GM12878 (cell line): ENCODE results near the gene C1S. TPM values are rescaled to one million over a fixed set of nuclear protein-coding genes. Genes with fewer than 3 reads are reported as not detected.

Experiments
- ATAC-seq: fragments of 200-7000 bp; cut with Tn5 transposase; 3 replicates; pipeline ENCODE4 v1.9.1; 2020; ENCODE audit warnings: mild to moderate bottlenecking, moderate library complexity
- BruUV-seq: library from RNA; stranded (reverse); fragments of 400-500 nt; replicated peaks from 2 replicates; lab custom pipeline; 2021; lab: Mats Ljungman, UMichigan
- CTCF ChIA-PET: fragments of 300-600 bp; sonication (Branson Sonifier 250); formaldehyde crosslinking; extraction: SDS; loops from one replicate; lab custom pipeline; 2021; ENCODE audit warnings: inconsistent platforms; lab: Yijun Ruan, JAX
- POLR2A ChIA-PET: fragments of 350-600 bp; formaldehyde crosslinking; extraction: SDS; loops from one replicate; lab custom pipeline; 2021; ENCODE audit warnings: inconsistent platforms; lab: Charles Lee
- RAD21 ChIA-PET: fragments of 300-600 bp; sonication (Branson Sonifier 250); formaldehyde crosslinking; loops from one replicate; lab custom pipeline; 2023; ENCODE audit warnings: antibody characterized with exemption; ENCODE audit not compliant: unreplicated experiment; lab: Charles Lee
- SMC1A ChIA-PET: fragments of 300-600 bp; sonication (Branson Sonifier 250); formaldehyde crosslinking; loops from one replicate; lab custom pipeline; 2023; ENCODE audit not compliant: unreplicated experiment, uncharacterized antibody; lab: Charles Lee
- DNase-seq: peaks from one replicate; pipeline ENCODE4 v3.0.0-alpha.2; 2011; ENCODE audit warnings: low read depth, low spot score
- FAIRE-seq: peaks from 3 replicates; lab custom pipeline; 2011; peaks lifted over from hg19 to GRCh38; lab: Jason Lieb, UNC
- H2AFZ ChIP-seq: 2 replicates; pipeline ENCODE4 v1.6.0; 2011; ENCODE audit warnings: low read depth, low read length, control low read depth; ENCODE audit not compliant: control insufficient read depth
- H3K27ac ChIP-seq: 2 replicates; pipeline ENCODE4 v1.5.1; 2011; ENCODE audit warnings: control low read depth; ENCODE audit not compliant: control insufficient read depth, insufficient read depth
- H3K27me3 ChIP-seq, 2 experiments: replicated peaks in 1 of 2; 2 replicates each; pipeline versions ENCODE4 v1.6.0 to v1.6.1; 2011; ENCODE audit warnings: low read length in 1 of 2; ENCODE audit not compliant: control insufficient read depth in 2 of 2, insufficient read depth in 2 of 2
- H3K36me3 ChIP-seq, 2 experiments: 2 replicates each; pipeline ENCODE4 v1.5.1; 2011; ENCODE audit warnings: low read length in 1 of 2; ENCODE audit not compliant: control insufficient read depth in 2 of 2, insufficient read depth in 2 of 2
- H3K4me1 ChIP-seq: 2 replicates; pipeline ENCODE4 v1.6.1; 2011; ENCODE audit warnings: mild to moderate bottlenecking, low read length, moderate library complexity, mixed read lengths; ENCODE audit not compliant: control insufficient read depth, insufficient read depth
- H3K4me2 ChIP-seq: 2 replicates; pipeline ENCODE4 v1.6.0; 2011; ENCODE audit warnings: control low read depth; ENCODE audit not compliant: control insufficient read depth, insufficient read depth
- H3K4me3 ChIP-seq: fragments of 200-600 bp; sonication (generic); 2 replicates; pipeline ENCODE4 v1.5.1; 2016
- H3K79me2 ChIP-seq: 2 replicates; pipeline ENCODE4 v1.6.0; 2011; ENCODE audit warnings: low read length; ENCODE audit not compliant: control insufficient read depth, insufficient read depth
- H3K9ac ChIP-seq: 2 replicates; pipeline ENCODE4 v1.8.0; 2011; ENCODE audit warnings: low read length, control low read depth, mixed read lengths; ENCODE audit not compliant: control insufficient read depth, insufficient read depth
- H3K9me3 ChIP-seq: replicated peaks from 3 replicates; pipeline ENCODE4 v1.5.1; 2011; ENCODE audit warnings: mild to moderate bottlenecking, low read length; ENCODE audit not compliant: control insufficient read depth, insufficient read depth
- H4K20me1 ChIP-seq: 2 replicates; pipeline ENCODE4 v1.6.0; 2011; ENCODE audit not compliant: control insufficient read depth, insufficient read depth
- CHD4 ChIP-seq: fragments of 200-600 bp; sonication (generic); IDR thresholded peaks from 2 replicates; pipeline ENCODE4 v1.6.1; 2016; ENCODE audit warnings: mild to moderate bottlenecking
- EED ChIP-seq: sonication (generic); IDR thresholded peaks from 2 replicates; pipeline ENCODE4 v1.6.1; 2016; ENCODE audit warnings: antibody characterized with exemption, low read depth
- RB1 ChIP-seq: fragments of 450-650 bp; formaldehyde crosslinking; IDR thresholded peaks from 2 replicates; pipeline ENCODE4 v1.6.1; 2017; ENCODE audit warnings: mild to moderate bottlenecking, borderline replicate concordance
- RFX5 ChIP-seq: IDR thresholded peaks from 2 replicates; pipeline ENCODE4 v1.6.1; 2011; ENCODE audit warnings: low read depth, low read length, improper control_type of control experiment
- SMARCA5 ChIP-seq: fragments of 450-650 bp; IDR thresholded peaks from 2 replicates; pipeline ENCODE4 v1.6.1; 2017; ENCODE audit warnings: mild to moderate bottlenecking
- SUPT20H ChIP-seq: IDR thresholded peaks from 2 replicates; pipeline ENCODE4 v1.6.1; 2011; ENCODE audit warnings: low read depth, mild to moderate bottlenecking, low read length, moderate library complexity, borderline replicate concordance; ENCODE audit not compliant: control insufficient read depth
- WRNIP1 ChIP-seq: IDR thresholded peaks from 2 replicates; pipeline ENCODE4 v1.6.1; 2011; ENCODE audit warnings: low read depth, low read length, improper control_type of control experiment, borderline replicate concordance
- ZNF217 ChIP-seq: fragments of 450-650 bp; IDR thresholded peaks from 2 replicates; pipeline ENCODE4 v1.6.1; 2017; ENCODE audit warnings: antibody characterized with exemption, mild to moderate bottlenecking
- WGBS: methylation state at CpG from one replicate; pipeline ENCODE4 v1.1.6; 2016; ENCODE audit warnings: low lambda C conversion rate; ENCODE audit not compliant: insufficient replicate concordance, insufficient coverage; ENCODE audit errors: missing lambda C conversion rate; 5-methylcytosine and 5-hydroxymethylcytosine counted together
- in situ Hi-C: fragments of 300-500 bp; cut with MboI; formaldehyde crosslinking; loops from 9 replicates; pipeline ENCODE4 v1.14.3; 2018; ENCODE audit warnings: mixed read lengths
- intact Hi-C: fragments of 100-400 bp; cut with micrococcal nuclease; formaldehyde crosslinking; loops from one replicate; pipeline ENCODE4 v1.14.2; 2022; ENCODE audit not compliant: unreplicated experiment
- polyA plus RNA-seq, 11 experiments: library from polyadenylated mRNA; depleted of rRNA in 4 of 11; unstranded in 6 of 11; stranded (reverse) in 5 of 11; fragments of >200 nt; fragmentation: Nextera tagmentation in 4 of 11; fragmentation: Illumina TruSeq in 1 of 11; extraction: Ambion mirVana in 4 of 11; extraction: Trizol in 1 of 11; gene quantifications; 1 replicate in 1 of 11; 2 replicates in 10 of 11; pipeline versions ENCODE4 v1.2.1 to v1.2.3, GENCODE V29; 2011 to 2016; ENCODE audit warnings: inconsistent platforms in 2 of 11, missing spikeins in 2 of 11, low read depth in 1 of 11
- total RNA-seq, 4 experiments: library from RNA; depleted of rRNA in 3 of 4; stranded (reverse); fragments of >200 nt in 3 of 4; fragmentation: Illumina TruSeq in 1 of 4; extraction: Trizol in 1 of 4; gene quantifications; 2 replicates each; pipeline versions ENCODE4 v1.2.1 to v1.2.3, GENCODE V29; 2013 to 2021
- TF ChIP-seq, protein P1 (sequence below): fragments of 450-650 bp; IDR thresholded peaks from 2 replicates; pipeline ENCODE4 v1.6.1; 2017; ENCODE audit warnings: low read depth, mild to moderate bottlenecking, moderate library complexity
- TF ChIP-seq, protein P2 (sequence below): fragments of 450-650 bp; IDR thresholded peaks from 2 replicates; pipeline ENCODE4 v1.6.1; 2017; ENCODE audit warnings: mild to moderate bottlenecking, moderate library complexity
- TF ChIP-seq, protein P3 (sequence below): IDR thresholded peaks from 2 replicates; pipeline ENCODE4 v1.6.1; 2011; ENCODE audit warnings: low read depth, mild to moderate bottlenecking, low read length, moderate library complexity, borderline replicate concordance; ENCODE audit errors: extremely low read depth
- TF ChIP-seq, protein P4 (sequence below): IDR thresholded peaks from 2 replicates; pipeline ENCODE4 v1.6.1; 2012; ENCODE audit warnings: low read depth, low read length, improper control_type of control experiment
- TF ChIP-seq, protein P5 (sequence below): IDR thresholded peaks from 2 replicates; pipeline ENCODE4 v1.6.1; 2011; ENCODE audit warnings: borderline replicate concordance, low read depth, mild to moderate bottlenecking, moderate library complexity, mixed read lengths, low read length; ENCODE audit not compliant: insufficient read depth; ENCODE audit errors: extremely low read length
- TF ChIP-seq, protein P6 (sequence below): IDR thresholded peaks from 2 replicates; pipeline ENCODE4 v1.6.1; 2012; ENCODE audit warnings: low read length, inconsistent platforms

The C1S gene
- total and polyA plus RNA-seq, 10 of the 15 experiments (the other 5 are each of a cell fraction or from before 2014, with no cell fraction given), result 0.10 to 1.4 (median 0.42) TPM

DNA sequence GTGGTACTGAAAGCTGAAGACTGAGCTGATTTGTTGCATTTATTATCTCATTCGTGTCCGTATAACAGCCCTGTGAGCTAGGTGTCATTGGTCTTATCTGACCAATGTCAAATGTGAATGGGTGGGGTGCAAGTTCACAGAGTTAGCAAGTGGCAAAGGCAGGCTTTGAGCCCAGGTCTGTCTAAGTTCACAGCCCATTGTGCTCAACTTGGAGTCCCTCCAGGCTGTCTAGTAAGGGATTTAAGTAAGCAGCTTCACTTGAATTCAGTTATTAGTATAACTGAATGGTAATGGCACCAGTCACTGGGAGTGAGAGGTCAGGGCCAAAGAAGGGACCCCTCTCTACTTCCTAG is 8.5 kb downstream of the C1S start:
- H3K36me3 ChIP-seq, result no peaks in the 10 kb centered on the region
- WGBS, result 60% methylated on average over 2 of the region's 2 CpGs
- H3K9ac ChIP-seq, result no peak overlapping the region
- H3K4me2 ChIP-seq, result no peak overlapping the region
- ChIA-PET RAD21 (no interaction called here), CTCF (interaction anchor here (2.0 kb wide), 1 partner anchor 57 kb away, joined by 6 read pairs; no protein-coding TSS in a partner anchor), POLR2A (no interaction called here), SMC1A (interaction anchor here (1.3 kb wide), 1 partner anchor 13 kb away, joined by 4 read pairs; no protein-coding TSS in a partner anchor)
- no peak overlapping the region for H3K4me3 ChIP-seq
- H2AFZ ChIP-seq, result no peak overlapping the region
- DNase-seq (no peak), ATAC-seq (no peak), FAIRE-seq (no peak)
- no peaks in the 10 kb centered on the region for H3K9me3 ChIP-seq
- H4K20me1 ChIP-seq, result no peaks in the 10 kb centered on the region; the same call in 1 of the 2 replicates
- in situ Hi-C loops, result no loop called here
- peaks cover 0 to 3% of the 10 kb centered on the region in 2 experiments; a peak in 2 of 4 replicates for H3K27me3 ChIP-seq
- H3K4me1 ChIP-seq, result no peaks in the 10 kb centered on the region
- no peak overlapping the region for H3K27ac ChIP-seq
- intact Hi-C loops, result no loop called here
- H3K79me2 ChIP-seq, result no peaks in the 10 kb centered on the region
- BruUV-seq, result no TSS peak
- TF ChIP-seq SUPT20H, result no peak
- TF ChIP-seq SMARCA5, result no peak
- TF ChIP-seq, protein P1, sequence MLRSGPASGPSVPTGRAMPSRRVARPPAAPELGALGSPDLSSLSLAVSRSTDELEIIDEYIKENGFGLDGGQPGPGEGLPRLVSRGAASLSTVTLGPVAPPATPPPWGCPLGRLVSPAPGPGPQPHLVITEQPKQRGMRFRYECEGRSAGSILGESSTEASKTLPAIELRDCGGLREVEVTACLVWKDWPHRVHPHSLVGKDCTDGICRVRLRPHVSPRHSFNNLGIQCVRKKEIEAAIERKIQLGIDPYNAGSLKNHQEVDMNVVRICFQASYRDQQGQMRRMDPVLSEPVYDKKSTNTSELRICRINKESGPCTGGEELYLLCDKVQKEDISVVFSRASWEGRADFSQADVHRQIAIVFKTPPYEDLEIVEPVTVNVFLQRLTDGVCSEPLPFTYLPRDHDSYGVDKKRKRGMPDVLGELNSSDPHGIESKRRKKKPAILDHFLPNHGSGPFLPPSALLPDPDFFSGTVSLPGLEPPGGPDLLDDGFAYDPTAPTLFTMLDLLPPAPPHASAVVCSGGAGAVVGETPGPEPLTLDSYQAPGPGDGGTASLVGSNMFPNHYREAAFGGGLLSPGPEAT, result no peak
- TF ChIP-seq WRNIP1, result no peak
- TF ChIP-seq, protein P2, sequence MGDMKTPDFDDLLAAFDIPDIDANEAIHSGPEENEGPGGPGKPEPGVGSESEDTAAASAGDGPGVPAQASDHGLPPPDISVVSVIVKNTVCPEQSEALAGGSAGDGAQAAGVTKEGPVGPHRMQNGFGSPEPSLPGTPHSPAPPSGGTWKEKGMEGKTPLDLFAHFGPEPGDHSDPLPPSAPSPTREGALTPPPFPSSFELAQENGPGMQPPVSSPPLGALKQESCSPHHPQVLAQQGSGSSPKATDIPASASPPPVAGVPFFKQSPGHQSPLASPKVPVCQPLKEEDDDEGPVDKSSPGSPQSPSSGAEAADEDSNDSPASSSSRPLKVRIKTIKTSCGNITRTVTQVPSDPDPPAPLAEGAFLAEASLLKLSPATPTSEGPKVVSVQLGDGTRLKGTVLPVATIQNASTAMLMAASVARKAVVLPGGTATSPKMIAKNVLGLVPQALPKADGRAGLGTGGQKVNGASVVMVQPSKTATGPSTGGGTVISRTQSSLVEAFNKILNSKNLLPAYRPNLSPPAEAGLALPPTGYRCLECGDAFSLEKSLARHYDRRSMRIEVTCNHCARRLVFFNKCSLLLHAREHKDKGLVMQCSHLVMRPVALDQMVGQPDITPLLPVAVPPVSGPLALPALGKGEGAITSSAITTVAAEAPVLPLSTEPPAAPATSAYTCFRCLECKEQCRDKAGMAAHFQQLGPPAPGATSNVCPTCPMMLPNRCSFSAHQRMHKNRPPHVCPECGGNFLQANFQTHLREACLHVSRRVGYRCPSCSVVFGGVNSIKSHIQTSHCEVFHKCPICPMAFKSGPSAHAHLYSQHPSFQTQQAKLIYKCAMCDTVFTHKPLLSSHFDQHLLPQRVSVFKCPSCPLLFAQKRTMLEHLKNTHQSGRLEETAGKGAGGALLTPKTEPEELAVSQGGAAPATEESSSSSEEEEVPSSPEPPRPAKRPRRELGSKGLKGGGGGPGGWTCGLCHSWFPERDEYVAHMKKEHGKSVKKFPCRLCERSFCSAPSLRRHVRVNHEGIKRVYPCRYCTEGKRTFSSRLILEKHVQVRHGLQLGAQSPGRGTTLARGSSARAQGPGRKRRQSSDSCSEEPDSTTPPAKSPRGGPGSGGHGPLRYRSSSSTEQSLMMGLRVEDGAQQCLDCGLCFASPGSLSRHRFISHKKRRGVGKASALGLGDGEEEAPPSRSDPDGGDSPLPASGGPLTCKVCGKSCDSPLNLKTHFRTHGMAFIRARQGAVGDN, result no peak
- TF ChIP-seq, protein P3, sequence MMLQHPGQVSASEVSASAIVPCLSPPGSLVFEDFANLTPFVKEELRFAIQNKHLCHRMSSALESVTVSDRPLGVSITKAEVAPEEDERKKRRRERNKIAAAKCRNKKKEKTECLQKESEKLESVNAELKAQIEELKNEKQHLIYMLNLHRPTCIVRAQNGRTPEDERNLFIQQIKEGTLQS, result no peak
- TF ChIP-seq CHD4, result no peak
- TF ChIP-seq, protein P4, sequence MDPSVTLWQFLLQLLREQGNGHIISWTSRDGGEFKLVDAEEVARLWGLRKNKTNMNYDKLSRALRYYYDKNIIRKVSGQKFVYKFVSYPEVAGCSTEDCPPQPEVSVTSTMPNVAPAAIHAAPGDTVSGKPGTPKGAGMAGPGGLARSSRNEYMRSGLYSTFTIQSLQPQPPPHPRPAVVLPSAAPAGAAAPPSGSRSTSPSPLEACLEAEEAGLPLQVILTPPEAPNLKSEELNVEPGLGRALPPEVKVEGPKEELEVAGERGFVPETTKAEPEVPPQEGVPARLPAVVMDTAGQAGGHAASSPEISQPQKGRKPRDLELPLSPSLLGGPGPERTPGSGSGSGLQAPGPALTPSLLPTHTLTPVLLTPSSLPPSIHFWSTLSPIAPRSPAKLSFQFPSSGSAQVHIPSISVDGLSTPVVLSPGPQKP, result no peak
- no peak for TF ChIP-seq RB1
- TF ChIP-seq, protein P5, sequence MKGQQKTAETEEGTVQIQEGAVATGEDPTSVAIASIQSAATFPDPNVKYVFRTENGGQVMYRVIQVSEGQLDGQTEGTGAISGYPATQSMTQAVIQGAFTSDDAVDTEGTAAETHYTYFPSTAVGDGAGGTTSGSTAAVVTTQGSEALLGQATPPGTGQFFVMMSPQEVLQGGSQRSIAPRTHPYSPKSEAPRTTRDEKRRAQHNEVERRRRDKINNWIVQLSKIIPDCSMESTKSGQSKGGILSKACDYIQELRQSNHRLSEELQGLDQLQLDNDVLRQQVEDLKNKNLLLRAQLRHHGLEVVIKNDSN, result no peak
- TF ChIP-seq EED, result no peak
- TF ChIP-seq, protein P6, sequence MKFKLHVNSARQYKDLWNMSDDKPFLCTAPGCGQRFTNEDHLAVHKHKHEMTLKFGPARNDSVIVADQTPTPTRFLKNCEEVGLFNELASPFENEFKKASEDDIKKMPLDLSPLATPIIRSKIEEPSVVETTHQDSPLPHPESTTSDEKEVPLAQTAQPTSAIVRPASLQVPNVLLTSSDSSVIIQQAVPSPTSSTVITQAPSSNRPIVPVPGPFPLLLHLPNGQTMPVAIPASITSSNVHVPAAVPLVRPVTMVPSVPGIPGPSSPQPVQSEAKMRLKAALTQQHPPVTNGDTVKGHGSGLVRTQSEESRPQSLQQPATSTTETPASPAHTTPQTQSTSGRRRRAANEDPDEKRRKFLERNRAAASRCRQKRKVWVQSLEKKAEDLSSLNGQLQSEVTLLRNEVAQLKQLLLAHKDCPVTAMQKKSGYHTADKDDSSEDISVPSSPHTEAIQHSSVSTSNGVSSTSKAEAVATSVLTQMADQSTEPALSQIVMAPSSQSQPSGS, result no peak
- no peak for TF ChIP-seq RFX5
- TF ChIP-seq ZNF217, result no peak
